CD4-positive, alpha-beta T cell treated with Interleukin-15 for 4 hours (primary cell): ENCODE data around the gene PHLDA3.
"Not testable (repeated sequence)": the region's sequence is repeated elsewhere in the genome, so short reads cannot be mapped to it uniquely, and the experiment has no call there.

Experiments used
- DNase-seq: peaks from one replicate; pipeline ENCODE4 v3.0.0-alpha.2; 2020; ENCODE audit warnings: low spot score

The PHLDA3 gene

DNA sequence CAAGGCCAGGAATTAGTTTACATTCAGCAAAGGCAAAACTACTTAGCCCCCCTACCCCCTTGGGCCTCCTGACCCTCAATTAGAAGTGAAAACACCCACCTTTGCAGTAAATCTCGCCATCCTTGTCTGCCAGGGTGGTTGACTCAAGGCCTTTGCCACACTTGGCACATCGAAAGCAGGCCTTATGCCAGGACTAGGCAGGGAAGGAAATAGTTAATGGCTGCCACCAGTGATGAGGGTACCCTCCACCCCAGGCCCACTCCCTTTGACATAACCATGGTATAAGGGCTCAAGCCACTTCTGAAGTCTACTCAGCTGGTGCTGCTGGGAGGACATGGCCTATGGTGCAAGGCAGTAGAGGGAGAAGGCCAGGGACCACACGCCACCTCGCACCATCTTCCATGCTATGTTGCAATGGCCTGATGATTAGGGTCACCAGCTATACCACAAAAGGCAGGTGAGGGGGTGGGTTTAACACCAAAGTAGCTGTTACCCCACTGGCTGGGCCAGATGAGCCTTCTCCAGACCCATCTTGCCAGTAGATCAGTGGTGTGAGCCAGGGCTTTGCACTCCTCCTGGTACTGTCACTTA, 16.3 kb upstream of the PHLDA3 start:
- no peak for DNase-seq

DNA sequence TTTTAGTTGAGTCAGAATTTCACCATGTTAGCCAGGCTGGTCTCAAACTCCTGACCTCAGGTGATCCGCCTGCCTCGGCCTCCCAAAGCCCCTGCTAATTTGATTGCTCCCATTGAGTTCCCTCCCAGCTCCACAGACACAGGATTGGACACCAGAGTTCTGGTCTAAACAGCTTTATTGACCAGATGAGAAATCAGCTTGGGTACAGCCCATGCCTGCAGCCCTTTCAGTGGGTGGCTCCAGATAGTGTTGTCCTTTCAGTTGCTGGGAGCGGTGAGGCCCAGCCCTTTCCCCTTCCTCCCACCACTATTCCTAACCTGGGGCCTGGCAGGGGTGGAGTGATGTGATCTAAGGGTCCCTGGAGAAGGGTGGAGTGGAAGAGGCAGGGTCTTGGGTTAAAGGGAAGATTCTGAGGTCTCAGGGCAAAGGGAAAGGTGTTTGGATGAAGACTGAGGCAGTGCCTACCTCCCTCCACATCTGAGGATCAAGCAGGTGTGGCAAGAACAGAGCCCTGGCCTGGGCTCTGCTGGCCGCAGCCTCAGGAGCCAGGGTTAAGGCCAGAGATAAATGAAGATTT, 14.5 kb upstream of the PHLDA3 start:
- DNase-seq: no peak

DNA sequence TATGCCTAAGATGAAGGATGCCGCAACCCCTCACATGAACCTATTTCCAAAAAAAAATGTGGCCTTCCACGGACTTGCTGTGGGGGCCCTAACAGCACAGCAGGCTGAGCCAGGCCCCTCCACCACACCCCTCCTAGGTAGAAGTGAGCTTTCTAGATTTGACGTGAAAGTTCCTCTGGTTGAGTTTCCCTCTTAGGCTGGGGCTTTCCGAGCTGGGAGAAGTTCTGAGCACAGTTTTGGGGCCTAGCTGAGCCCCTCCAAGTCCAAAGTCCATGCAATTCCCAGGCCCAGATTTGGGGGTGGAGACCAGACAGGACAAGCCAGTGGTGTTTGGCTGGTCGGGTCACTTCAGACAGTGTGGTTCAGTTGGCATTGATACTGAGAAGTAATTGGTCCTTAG, 13.8 kb upstream of the PHLDA3 start:
- DNase-seq: no peak

DNA sequence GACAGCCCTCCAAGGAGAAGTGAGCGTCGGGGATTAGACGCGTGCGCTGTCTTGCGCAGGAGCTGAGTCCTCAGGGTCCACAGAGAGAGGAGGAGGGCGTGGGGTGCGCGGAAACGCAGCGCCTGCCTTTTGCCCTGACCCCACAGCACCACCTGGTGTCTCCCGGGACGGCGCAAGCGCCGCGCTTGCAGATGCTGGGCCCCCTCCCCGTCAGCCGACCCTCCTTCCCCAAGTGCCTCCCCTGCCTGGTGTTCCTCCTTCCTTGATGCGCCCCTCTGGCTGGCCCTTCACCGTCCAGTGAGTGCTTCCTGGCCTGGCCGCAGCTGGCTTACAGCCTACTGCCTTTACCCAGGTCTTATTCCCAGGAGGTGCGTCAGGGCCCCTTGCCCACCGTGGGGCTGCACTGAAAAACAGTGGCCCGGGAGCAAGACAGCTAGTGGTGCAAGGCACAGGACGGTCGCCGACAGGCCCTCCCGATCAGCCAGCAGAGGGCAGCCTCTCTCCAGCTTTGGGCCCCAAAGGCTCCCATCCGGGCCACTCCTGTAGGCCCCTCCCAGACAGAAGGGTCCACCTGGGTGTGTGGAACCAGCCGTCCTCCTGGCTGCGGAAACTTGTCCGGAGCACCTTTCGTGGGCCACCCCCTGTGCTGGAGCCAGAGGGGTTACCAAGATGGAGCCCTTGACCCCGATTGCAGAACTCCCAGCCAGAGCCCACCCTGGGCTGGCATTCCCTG, 12.9 kb upstream of the PHLDA3 start:
- DNase-seq: peak; percentile 79

DNA sequence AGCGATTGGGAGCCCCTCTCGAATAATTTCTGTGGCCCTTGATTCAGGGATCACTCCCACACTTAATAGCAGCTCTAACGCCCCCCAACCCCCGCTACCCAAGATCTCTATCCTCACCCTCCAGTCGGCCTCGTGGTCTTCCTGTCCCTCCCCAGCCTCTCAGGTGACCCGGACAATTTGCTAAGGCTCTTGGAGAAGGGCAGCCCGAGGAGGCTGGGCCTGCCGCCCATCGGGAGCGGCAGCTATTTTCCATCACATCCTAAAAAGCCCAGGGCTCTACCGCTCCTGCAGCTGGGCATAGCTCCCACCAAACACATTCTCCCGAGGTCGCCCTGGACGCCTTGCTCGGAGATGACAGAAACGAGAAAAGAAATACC, 12.0 kb upstream of the PHLDA3 start:
- no peak for DNase-seq

DNA sequence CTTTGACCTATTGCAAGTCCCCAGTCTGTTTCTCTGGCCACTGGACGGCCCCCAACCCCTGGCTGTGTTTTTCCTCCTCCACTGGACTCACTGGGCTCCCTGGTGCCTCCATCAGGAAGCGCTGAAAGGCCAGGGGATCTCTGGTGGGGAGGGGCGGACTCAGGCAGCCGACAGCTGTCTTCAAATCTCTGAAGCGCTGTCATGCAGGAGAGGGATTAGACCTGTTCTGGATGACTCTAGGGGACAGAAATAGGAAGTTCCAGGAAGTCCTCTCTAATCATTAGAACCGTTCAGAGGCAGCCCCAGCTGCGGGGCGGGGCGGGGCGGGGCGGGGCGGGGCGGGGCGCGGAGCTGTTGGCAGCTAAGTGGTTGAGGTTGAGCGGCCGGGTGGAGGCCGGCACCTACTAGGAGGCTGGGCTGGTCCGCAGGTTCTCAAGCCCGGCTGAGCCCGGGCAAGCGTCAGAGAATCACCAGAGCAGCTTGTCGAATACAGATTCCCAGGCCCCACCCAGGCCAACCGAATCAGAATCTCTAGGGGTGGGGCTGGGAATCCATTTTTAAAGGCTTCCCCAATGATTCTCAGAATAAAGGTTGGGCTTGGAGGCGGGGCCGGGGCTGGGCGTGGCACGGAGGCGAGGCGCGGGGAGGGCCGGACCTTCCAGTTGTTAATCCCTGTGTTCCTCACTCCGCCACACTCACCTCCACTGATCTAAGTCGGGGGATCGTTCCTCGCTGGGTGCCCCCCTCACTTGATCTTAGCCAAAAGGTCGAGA, 11.4 kb upstream of the PHLDA3 start:
- peak; percentile 63 for DNase-seq

DNA sequence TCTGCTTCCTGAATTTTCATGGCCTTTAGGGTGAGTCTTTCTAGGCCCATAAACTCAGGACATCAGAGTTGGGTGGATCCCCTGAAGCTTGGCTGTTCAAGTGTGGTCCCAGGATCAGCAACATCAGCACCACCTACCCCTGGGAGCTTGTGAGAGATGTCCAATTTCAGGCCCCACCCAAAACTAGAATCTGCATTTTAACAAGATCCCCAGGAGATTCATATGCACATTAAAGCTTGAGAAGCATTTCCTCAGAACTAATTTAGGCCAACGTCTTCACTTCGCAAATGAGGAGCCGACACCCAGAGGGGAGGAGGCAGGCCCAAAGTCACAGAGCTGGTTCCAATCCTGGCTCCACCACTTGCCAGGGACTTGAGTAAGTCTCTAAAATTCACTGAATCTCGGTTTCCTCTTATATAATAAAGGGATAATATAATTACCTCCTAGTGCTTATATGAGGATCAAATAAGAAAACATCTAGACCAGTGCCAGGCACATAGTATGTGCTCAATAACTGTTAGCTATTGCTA, 10.3 kb upstream of the PHLDA3 start:
- DNase-seq: no peak

DNA sequence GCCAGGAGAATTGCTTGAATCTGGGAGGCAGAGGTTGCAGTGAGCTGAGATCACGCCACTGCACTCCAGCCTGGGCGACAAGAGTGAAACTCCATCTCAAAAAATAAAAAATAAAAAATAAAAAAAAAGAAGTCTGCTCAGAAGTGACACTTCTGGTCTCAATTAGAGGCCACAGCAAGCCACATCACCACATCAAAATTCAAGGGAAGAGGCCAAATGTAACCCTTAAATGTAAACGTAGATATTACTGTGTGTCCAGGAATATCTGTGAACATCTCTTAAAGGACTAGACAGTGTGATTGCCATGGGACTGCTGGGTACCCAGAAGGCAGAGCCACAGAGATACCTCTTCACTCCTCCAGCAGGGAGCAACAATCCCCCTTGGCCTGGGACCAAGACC, 9.7 kb upstream of the PHLDA3 start:
- not testable (repeated sequence) for DNase-seq

DNA sequence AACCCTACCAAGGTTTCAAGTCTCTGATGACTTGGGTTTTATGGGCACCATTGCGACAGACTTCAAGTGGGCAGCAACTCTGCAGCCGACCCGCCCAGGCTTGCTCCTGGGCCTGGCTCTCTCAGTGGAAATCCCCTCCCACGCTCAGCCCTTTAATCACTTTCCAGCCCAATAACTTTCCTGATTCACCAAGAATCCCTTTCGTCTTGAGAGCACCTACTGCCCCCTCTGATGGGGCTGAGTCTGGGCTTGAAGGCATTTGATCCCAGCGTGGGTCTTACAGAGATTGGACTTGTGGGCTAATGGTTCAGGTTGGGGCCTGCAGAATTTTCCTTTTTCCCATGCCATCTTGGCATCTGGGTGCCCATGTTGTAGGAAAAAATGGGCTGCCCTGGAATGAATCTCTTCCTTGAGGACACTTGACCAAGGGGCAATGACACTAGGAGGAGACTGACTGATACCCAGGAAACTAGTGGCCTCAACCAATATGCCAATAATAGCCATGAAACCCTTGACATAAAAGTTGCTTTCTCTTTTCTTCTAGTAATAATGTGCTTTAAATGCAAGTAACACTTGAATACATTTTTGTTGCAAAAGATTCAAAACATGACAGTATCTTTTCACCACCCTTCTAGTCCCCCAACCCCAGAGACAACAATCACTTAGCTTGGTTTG, 7.8 kb upstream of the PHLDA3 start:
- no peak for DNase-seq

DNA sequence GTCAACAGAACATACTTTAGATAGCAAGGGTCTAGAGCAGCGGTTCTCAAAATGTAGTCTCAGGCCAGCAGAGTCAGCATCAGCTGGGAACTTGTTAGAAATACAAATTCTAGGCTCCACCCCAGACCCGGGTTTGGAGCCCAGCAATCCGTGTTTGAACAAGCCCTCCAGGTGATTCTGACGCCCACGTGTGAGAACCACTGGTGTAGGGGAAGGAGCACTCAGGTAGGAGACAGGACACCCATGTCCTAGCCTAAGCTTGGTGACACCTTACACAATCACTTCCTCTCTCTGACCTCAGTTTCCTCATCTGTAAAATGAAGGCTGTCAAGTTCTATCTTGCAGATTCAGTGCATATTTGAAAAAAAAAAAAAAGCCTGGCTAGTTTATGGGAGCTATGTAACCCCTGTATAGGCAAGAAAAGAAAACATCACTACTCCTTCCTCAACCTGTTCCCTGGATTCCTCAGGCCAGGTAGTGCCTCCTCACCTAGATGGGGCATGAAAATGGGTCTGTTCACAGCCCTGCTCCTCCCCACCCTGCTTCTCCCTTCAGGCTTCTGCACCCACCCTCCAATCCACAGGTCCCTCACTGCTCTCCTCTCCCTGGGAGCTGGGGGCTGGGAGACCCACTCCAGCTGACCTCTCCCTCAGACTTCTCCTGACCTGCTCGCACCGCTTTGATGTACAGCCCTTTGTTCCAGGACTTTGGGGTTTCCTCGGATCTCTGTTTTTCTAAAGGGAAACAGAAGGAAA, 7.1 kb upstream of the PHLDA3 start:
- DNase-seq: no peak

DNA sequence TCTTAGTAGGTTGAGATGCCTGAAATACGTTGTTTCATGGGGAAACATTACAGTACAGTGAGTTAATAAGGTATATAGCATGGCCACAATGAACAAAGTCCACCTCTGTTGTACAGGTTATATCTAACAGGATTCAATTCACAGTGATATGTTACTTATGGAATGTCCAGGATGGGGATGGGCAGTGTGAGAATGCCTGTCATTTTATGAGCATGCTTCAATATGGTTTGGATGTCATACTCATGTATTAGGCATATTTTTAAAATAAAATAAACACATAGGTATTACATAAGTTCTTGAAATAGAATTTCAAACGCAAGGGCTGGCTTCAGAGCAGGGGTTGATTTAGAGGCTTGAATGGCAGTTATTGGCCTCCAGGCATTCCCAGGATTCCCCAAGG, 6.1 kb upstream of the PHLDA3 start:
- no peak for DNase-seq

DNA sequence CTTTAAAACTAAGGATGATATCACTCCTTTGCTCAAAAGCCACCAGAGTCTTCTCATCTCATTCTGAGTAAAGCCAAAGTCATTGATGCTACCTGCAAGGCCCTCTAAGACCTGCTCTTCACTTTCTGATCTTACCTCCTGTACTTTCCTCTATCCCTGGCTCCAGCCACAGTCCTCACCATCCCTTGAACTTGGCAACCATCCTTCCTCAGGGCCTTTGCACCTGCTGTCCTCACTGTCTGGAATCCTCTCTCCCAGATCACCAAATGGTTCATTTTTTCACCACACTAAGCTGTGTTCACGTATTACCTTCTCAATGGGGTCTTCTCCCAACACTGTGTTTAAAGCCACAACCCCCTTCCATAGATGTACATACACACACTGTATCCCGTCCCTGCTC, 4.3 kb upstream of the PHLDA3 start:
- DNase-seq: no peak

DNA sequence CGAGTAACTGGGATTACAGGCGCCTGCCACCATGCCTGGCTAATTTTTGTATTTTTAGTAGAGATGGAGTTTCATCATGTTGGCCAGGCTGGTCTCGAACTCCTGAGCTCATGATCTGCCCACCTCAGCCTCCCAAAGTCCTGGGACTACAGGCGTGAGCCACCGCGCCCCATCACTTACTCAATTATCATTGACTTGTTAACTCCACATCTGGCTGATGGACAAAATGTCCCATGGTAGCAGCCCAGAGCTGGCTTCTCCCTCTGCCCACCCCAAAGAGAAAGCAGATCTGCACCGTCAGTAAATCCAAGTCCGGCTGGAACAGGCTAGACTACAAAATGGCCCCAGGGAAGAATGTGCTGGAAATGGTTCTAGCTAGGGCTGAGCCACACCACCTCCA, 3.3 kb upstream of the PHLDA3 start:
- DNase-seq: not testable (repeated sequence)

DNA sequence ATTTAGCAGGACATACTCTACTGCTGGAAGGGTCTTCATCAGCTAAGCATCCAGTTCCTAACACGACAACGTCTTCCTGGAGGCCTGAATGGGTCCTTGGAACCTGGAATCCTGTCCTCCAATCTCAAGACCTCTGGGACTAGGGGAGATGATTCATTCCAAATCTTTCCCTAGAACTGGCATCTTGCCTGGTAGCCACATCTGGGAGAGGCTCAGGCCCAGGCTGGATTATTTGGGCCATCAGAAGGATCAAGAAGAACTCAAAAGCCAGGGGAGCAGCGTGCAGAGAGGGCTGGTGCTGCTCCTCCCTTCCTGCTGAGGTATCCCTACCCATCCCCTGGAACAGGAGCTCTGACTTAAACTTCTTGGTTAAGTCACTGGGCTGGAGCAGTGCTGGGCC, 2.8 kb upstream of the PHLDA3 start:
- no peak for DNase-seq

DNA sequence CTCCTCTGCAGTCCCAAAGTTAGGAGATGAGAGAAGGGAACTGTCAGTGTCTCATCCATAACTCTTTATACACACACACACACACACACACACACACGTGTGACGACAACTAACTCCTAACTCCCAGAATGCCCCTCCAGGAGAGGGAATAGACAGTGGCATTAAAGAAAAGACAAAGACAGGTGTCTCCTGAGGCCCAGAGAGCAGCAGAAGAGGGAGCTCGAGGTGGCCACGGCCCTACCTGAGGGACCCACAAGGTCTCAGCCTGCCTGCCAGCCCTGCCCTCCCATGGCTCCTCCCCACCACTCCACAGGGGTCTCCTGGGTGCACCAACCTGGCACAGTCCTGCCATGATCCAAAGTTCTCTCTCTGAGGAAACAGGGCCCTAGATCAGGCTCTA, 1.6 kb upstream of the PHLDA3 start:
- DNase-seq: no peak

DNA sequence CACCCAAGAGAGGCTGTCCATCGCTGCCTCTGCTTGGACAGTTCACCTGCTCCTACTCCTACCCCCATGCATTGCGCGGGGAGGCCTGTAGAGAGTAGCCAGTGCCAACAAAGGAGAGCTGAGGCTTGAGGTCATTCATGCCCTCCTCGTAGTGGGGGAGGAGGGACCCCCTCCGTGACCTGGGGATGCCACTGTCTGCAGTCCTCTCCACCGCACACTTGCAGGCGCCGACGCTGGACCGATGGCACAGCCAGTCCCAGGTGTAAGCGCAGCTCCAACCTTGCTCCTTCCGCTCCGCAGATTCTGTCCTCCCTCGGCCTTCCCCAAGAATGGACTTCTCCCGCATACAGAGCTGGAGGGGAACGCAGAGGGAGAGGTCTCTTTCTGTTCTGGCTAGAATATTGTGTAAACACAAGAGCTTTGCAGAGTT, 672 bp upstream of the PHLDA3 start:
- DNase-seq: no peak

DNA sequence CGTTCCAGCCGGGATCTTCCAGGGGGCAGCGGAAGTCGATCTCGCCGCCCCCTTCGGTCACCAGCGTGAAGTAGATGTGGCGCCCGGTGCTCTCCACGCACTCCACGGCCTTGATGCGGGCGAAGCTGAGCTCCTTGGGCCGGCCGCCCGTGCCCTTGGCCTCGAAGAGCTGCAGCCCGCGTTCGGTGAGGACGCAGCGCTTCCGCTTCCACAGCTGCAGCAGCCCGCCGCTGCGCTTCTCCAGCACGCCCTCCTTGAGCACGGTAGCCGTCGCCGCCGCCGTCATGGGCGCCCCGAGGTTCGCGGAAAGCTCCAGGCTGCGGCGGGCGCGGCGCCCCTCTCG, 516 bp downstream of the PHLDA3 start:
- no peak for DNase-seq

DNA sequence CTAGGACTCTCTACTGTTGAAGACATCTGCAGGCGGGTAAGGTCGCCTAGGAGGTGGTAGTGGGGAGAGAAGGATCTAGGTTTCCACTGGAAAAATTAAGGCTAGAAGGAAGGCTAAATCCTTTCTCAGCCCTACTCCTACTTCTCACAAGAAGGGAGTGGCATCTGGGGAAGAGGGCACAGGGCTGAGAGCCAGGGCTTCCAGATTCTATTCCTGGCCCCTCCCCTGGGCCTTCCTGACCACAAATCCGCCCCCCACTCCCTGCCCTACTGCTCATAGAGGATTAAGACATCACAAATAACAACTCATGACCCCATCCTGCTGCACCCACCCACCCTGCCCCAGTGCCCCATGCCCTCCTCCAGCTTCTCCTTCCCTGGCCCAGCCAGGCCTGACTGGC, 2.5 kb downstream of the PHLDA3 start:
- no peak for DNase-seq

DNA sequence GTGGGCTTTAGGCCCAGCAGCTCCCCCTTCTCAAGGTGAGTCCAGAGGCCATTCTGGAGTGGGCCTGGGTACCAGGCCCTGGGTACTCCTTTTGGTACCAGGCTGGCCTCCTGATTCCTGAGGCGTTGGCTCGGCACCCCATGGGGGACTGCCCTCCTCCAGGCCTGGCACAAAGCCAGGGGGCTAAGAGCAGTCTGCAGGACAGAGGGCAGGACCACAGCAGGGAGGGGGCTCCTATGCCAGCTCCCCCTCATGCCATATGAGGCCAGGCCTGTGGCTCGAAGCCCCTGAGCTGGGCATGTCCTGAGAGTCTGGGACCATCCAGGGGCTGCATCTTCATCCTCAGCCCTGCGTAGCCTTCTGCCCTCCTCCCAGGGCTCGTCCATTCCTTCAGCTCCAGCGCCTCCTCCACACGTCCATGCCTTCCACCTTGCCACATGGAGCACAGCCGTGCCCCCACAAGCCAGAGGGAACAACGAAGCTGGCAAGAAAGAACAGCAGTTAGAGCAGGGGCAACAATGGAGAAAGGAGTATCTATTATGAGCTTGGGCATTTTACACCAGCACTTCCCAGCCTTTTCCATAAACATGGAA, 3.2 kb downstream of the PHLDA3 start:
- no peak for DNase-seq

DNA sequence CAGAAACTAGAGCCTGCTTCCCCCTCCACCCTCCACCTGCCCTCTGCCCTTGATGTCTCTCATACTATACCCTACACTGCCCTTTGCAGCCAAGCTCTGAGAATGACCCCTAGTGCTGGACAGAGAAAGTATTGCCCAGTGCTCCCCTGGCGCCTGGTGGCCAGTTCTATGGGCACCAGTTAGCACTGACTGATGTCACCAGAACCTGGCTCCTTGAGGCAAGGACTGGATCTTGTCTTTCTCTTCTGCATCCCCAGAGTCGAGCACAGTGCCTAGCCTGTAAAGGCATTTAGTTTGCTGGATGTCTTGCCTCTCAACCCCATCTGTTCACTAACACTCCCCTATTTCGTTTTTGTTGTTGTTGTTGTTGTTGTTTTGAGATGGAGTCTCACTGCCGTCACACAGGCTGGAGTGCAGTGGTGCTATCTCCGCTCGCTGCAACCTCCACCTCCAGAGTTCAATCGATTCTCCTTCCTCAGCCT, 5.9 kb downstream of the PHLDA3 start:
- DNase-seq: no peak
